Neural cell (in vitro differentiated cells): ENCODE data around the gene PHACTR1. TPM values are rescaled to one million over a fixed set of nuclear protein-coding genes. Genes with fewer than 3 reads are reported as not detected.

ENCODE experiments used
- H2AFZ ChIP-seq: fragments of 200-600, 300-800 bp; sonication (generic), shearing (Covaris generic); 2 replicates; pipeline ENCODE4 v1.6.0; 2014; ENCODE audit warnings: low read depth, mild to moderate bottlenecking, antibody characterized with exemption, low read length, moderate library complexity
- H3F3A ChIP-seq: fragments of 200-600 bp; shearing (Covaris generic); 2 replicates; pipeline ENCODE4 v1.6.1; 2016; ENCODE audit warnings: mild to moderate bottlenecking, moderate library complexity, mixed read lengths, antibody characterized with exemption, low read length; ENCODE audit not compliant: insufficient read depth, poor library complexity, severe bottlenecking
- H3K27ac ChIP-seq: fragments of 200-600, 300-800 bp; sonication (generic), shearing (Covaris generic); 2 replicates; pipeline ENCODE4 v1.5.1; 2014; ENCODE audit warnings: mild to moderate bottlenecking, low read length, moderate library complexity
- H3K27me3 ChIP-seq: fragments of 300-800, 200-600 bp; sonication (generic), shearing (Covaris generic); 2 replicates; pipeline ENCODE4 v1.6.0; 2014; ENCODE audit warnings: mild to moderate bottlenecking, low read depth, low read length, moderate library complexity; ENCODE audit not compliant: insufficient read depth
- H3K36me3 ChIP-seq: fragments of 300-800, 200-600 bp; sonication (generic), shearing (Covaris generic); 2 replicates; pipeline ENCODE4 v1.5.1; 2014; ENCODE audit warnings: mild to moderate bottlenecking, antibody characterized with exemption, low read length, moderate library complexity; ENCODE audit not compliant: insufficient read depth
- H3K4me2 ChIP-seq: fragments of 300-800, 200-600 bp; sonication (generic), shearing (Covaris generic); 2 replicates; pipeline ENCODE4 v1.6.0; 2014; ENCODE audit warnings: mild to moderate bottlenecking, low read length
- H3K4me3 ChIP-seq: fragments of 300-800, 200-600 bp; sonication (generic), shearing (Covaris generic); 2 replicates; pipeline ENCODE4 v1.5.1; 2014; ENCODE audit warnings: mild to moderate bottlenecking, low read length, moderate library complexity
- H3K79me2 ChIP-seq: fragments of 200-600 bp; shearing (Covaris generic); replicated peaks from 2 replicates; pipeline ENCODE4 v1.6.0; 2014; ENCODE audit warnings: mild to moderate bottlenecking, low read length, moderate library complexity; ENCODE audit not compliant: insufficient read depth
- H3K9ac ChIP-seq: fragments of 300-800, 200-600 bp; sonication (generic), shearing (Covaris generic); 2 replicates; pipeline ENCODE4 v1.6.1; 2016; ENCODE audit warnings: mild to moderate bottlenecking, low read length, mixed read lengths
- H3K9me2 ChIP-seq: fragments of 200-600 bp; shearing (Covaris generic); 2 replicates; pipeline ENCODE4 v1.6.1; 2016; ENCODE audit warnings: mild to moderate bottlenecking, low read length, mixed read lengths; ENCODE audit not compliant: insufficient read depth
- H3K9me3 ChIP-seq: fragments of 200-600, 300-800 bp; sonication (generic), shearing (Covaris generic); 2 replicates; pipeline ENCODE4 v1.6.1; 2016; ENCODE audit warnings: mild to moderate bottlenecking, mixed run types, low read length, moderate library complexity, mixed read lengths
- H4K20me1 ChIP-seq: fragments of 200-600 bp; shearing (Covaris generic); 2 replicates; pipeline ENCODE4 v1.6.1; 2016; ENCODE audit warnings: mild to moderate bottlenecking, mixed run types; ENCODE audit not compliant: insufficient read depth
- EP300 ChIP-seq: fragments of 450-650 bp; conservative IDR thresholded peaks from 2 replicates; pipeline ENCODE4 v1.6.1; 2014; ENCODE audit warnings: antibody characterized with exemption, mild to moderate bottlenecking, moderate library complexity; ENCODE audit not compliant: poor library complexity, severe bottlenecking
- EZH2 ChIP-seq: fragments of 200-600, 300-800 bp; shearing (Covaris generic), sonication (generic); IDR thresholded peaks from 2 replicates; pipeline ENCODE4 v1.6.1; 2014; ENCODE audit warnings: antibody characterized with exemption, low read length, borderline replicate concordance, mild to moderate bottlenecking; ENCODE audit not compliant: insufficient read depth, poor library complexity, severe bottlenecking
- MXI1 ChIP-seq: fragments of 450-650 bp; conservative IDR thresholded peaks from 2 replicates; pipeline ENCODE4 v1.6.1; 2014; ENCODE audit warnings: antibody characterized with exemption, mild to moderate bottlenecking; ENCODE audit not compliant: poor library complexity, severe bottlenecking
- POLR2AphosphoS5 ChIP-seq: IDR thresholded peaks from 2 replicates; pipeline ENCODE4 v1.6.1; 2012
- RAD21 ChIP-seq: fragments of 450-650 bp; conservative IDR thresholded peaks from 2 replicates; pipeline ENCODE4 v1.6.1; 2014; ENCODE audit warnings: antibody characterized with exemption, mild to moderate bottlenecking, moderate library complexity
- SMC3 ChIP-seq: fragments of 450-650 bp; conservative IDR thresholded peaks from 2 replicates; pipeline ENCODE4 v1.6.1; 2014; ENCODE audit warnings: antibody characterized with exemption, mild to moderate bottlenecking, moderate library complexity; ENCODE audit not compliant: poor library complexity
- TAF1 ChIP-seq: IDR thresholded peaks from 2 replicates; pipeline ENCODE4 v1.6.1; 2012; ENCODE audit warnings: low read depth
- polyA plus RNA-seq: library from polyadenylated mRNA; depleted of rRNA; stranded (reverse); fragments of >200 nt; gene quantifications from 2 replicates; pipeline ENCODE4 v1.2.3, GENCODE V29; 2014
- TF ChIP-seq, protein P1 (sequence below): IDR thresholded peaks from 2 replicates; pipeline ENCODE4 v1.6.1; 2012; ENCODE audit warnings: borderline replicate concordance
- TF ChIP-seq, protein P2 (sequence below): fragments of 450-650 bp; IDR thresholded peaks from 2 replicates; pipeline ENCODE4 v1.5.1; 2014; ENCODE audit warnings: antibody characterized with exemption, mild to moderate bottlenecking, moderate library complexity; ENCODE audit not compliant: poor library complexity, severe bottlenecking

PHACTR1 gene
- polyA plus RNA-seq, 1 donor from 2014 or later: 7.8 TPM

DNA sequence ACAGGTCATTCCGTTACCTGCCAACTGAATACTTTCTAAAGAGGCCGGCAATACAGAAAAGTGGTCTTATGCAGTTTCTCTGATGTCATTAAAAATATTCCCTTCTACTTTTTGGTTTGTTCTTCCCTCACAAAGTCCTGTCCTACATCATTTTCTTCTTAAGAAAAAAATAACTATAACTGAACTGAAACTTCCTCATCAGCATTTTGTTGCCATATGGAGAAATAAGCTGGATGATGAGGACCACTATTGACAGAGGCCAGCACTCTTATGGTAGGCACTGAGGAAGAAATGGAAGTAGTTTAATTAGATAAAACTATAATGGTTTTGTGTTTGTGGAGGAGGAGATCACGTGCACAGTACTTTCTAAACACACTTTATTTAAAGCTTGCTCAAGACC, 274.9 kb downstream of the PHACTR1 start:
- no peak for TF ChIP-seq EP300
- no peak for TF ChIP-seq POLR2AphosphoS5
- no peak for TF ChIP-seq EZH2
- no peak for TF ChIP-seq TAF1
- TF ChIP-seq SMC3: no peak
- TF ChIP-seq, protein P1, sequence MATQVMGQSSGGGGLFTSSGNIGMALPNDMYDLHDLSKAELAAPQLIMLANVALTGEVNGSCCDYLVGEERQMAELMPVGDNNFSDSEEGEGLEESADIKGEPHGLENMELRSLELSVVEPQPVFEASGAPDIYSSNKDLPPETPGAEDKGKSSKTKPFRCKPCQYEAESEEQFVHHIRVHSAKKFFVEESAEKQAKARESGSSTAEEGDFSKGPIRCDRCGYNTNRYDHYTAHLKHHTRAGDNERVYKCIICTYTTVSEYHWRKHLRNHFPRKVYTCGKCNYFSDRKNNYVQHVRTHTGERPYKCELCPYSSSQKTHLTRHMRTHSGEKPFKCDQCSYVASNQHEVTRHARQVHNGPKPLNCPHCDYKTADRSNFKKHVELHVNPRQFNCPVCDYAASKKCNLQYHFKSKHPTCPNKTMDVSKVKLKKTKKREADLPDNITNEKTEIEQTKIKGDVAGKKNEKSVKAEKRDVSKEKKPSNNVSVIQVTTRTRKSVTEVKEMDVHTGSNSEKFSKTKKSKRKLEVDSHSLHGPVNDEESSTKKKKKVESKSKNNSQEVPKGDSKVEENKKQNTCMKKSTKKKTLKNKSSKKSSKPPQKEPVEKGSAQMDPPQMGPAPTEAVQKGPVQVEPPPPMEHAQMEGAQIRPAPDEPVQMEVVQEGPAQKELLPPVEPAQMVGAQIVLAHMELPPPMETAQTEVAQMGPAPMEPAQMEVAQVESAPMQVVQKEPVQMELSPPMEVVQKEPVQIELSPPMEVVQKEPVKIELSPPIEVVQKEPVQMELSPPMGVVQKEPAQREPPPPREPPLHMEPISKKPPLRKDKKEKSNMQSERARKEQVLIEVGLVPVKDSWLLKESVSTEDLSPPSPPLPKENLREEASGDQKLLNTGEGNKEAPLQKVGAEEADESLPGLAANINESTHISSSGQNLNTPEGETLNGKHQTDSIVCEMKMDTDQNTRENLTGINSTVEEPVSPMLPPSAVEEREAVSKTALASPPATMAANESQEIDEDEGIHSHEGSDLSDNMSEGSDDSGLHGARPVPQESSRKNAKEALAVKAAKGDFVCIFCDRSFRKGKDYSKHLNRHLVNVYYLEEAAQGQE: no peak
- TF ChIP-seq MXI1: no peak
- TF ChIP-seq RAD21: no peak
- TF ChIP-seq, protein P2, sequence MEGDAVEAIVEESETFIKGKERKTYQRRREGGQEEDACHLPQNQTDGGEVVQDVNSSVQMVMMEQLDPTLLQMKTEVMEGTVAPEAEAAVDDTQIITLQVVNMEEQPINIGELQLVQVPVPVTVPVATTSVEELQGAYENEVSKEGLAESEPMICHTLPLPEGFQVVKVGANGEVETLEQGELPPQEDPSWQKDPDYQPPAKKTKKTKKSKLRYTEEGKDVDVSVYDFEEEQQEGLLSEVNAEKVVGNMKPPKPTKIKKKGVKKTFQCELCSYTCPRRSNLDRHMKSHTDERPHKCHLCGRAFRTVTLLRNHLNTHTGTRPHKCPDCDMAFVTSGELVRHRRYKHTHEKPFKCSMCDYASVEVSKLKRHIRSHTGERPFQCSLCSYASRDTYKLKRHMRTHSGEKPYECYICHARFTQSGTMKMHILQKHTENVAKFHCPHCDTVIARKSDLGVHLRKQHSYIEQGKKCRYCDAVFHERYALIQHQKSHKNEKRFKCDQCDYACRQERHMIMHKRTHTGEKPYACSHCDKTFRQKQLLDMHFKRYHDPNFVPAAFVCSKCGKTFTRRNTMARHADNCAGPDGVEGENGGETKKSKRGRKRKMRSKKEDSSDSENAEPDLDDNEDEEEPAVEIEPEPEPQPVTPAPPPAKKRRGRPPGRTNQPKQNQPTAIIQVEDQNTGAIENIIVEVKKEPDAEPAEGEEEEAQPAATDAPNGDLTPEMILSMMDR: no peak
- Histone ChIP-seq H3K36me3 (no peaks in the 10 kb centered on the region), H3K27ac (no peak overlapping the region), H4K20me1 (no peaks in the 10 kb centered on the region), H3K9me2 (no peaks in the 10 kb centered on the region), H3K79me2 (no peaks in the 10 kb centered on the region), H3K4me3 (no peak overlapping the region), H3K27me3 (no peaks in the 10 kb centered on the region), H2AFZ (no peak overlapping the region), H3K9ac (no peak overlapping the region), H3K4me2 (no peak overlapping the region), H3F3A (no peaks in the 10 kb centered on the region), H3K9me3 (no peaks in the 10 kb centered on the region)

DNA sequence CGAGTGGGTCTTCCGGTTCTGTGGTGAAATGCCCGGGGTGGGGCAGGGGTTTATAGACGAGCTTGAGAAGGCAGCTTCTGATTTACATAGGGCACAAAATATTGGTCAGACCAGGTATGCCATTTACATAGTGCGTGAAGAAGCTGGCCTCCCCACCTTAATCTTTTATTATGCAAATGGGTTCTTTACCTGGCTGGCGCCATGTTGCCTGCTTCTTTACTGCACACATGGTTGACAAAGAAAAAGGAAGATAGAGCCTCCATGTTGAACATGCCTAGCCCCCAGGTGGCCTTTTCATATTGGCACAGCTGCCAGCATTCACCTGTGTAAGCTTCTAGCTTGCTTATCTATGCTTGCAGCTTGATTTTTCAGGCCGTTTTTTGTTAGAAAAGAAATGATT, 276.2 kb downstream of the PHACTR1 start:
- H3K4me2 ChIP-seq: no peak overlapping the region
- H3K4me3 ChIP-seq: no peak overlapping the region
- no peaks in the 10 kb centered on the region for H3F3A ChIP-seq
- H3K9ac ChIP-seq: no peak overlapping the region
- H3K27me3 ChIP-seq: no peaks in the 10 kb centered on the region
- no peak overlapping the region for H3K27ac ChIP-seq
- H4K20me1 ChIP-seq: no peaks in the 10 kb centered on the region
- H2AFZ ChIP-seq: no peak overlapping the region
- no peaks in the 10 kb centered on the region for H3K9me2 ChIP-seq
- H3K79me2 ChIP-seq: no peaks in the 10 kb centered on the region
- H3K9me3 ChIP-seq: no peaks in the 10 kb centered on the region
- TF ChIP-seq SMC3 (no peak), MXI1 (no peak), TAF1 (no peak), EZH2 (no peak), RAD21 (no peak), POLR2AphosphoS5 (no peak), EP300 (no peak)
- TF ChIP-seq, protein P2: no peak
- TF ChIP-seq, protein P1: no peak
- H3K36me3 ChIP-seq: no peaks in the 10 kb centered on the region
